Lung (tissue), 13 donors: ENCODE measurements around the gene DLL1. TPM values are rescaled to one million over a fixed set of nuclear protein-coding genes. Genes with fewer than 3 reads are reported as not detected.

Experiments used
- ATAC-seq: fragments of 200-7000 bp; cut with Tn5 transposase; one replicate; pipeline ENCODE4 v1.9.1; 2020; ENCODE audit warnings: moderate number of reproducible peaks; ENCODE audit not compliant: insufficient read depth, low FRiP score
- DNase-seq, 3 donors: peaks; one replicate each; pipeline ENCODE4 v3.0.0-alpha.2; 2013 to 2017
- H3K27ac ChIP-seq, 2 donors: one replicate each; pipeline ENCODE4 v1.5.1; 2013; ENCODE audit warnings: mild to moderate bottlenecking in 2 of 2, moderate library complexity in 2 of 2, control low read depth in 1 of 2, inconsistent platforms in 1 of 2, low read depth in 1 of 2, low read length in 1 of 2
- H3K27me3 ChIP-seq, 3 donors: one replicate each; pipeline ENCODE4 v1.5.1; 2013; ENCODE audit warnings: low read length in 2 of 3; ENCODE audit not compliant: control insufficient read depth in 3 of 3, insufficient read depth in 3 of 3
- H3K36me3 ChIP-seq, 4 donors: one replicate each; pipeline ENCODE4 v1.5.1; 2013; ENCODE audit warnings: low read length in 4 of 4, mild to moderate bottlenecking in 1 of 4, moderate library complexity in 1 of 4; ENCODE audit not compliant: control insufficient read depth in 4 of 4, insufficient read depth in 4 of 4
- H3K4me1 ChIP-seq, 5 donors: one replicate each; pipeline ENCODE4 v1.5.1; 2013; ENCODE audit warnings: low read length in 5 of 5, mild to moderate bottlenecking in 2 of 5, moderate library complexity in 1 of 5; ENCODE audit not compliant: control insufficient read depth in 5 of 5, insufficient read depth in 5 of 5
- H3K4me3 ChIP-seq: one replicate; pipeline ENCODE4 v1.5.1; 2013; ENCODE audit warnings: mild to moderate bottlenecking, control low read depth, moderate library complexity
- H3K9ac ChIP-seq, 2 donors: one replicate each; pipeline ENCODE4 v1.5.1; 2013; ENCODE audit warnings: low read length in 2 of 2, control low read depth in 1 of 2; ENCODE audit not compliant: insufficient read depth in 1 of 2
- H3K9me3 ChIP-seq, 4 donors: one replicate each; pipeline ENCODE4 v1.5.1; 2013; ENCODE audit warnings: low read length in 3 of 4, mild to moderate bottlenecking in 1 of 4, moderate library complexity in 1 of 4; ENCODE audit not compliant: control insufficient read depth in 4 of 4, insufficient read depth in 3 of 4
- WGBS, 2 donors: extraction: QIAGEN DNeasy Blood & Tissue Kit; methylation state at CpG; one replicate each; pipeline ENCODE4 v1.1.7; 2013; 5-methylcytosine and 5-hydroxymethylcytosine counted together
- polyA plus RNA-seq, 2 donors: library from polyadenylated mRNA; stranded (reverse); fragments of 200-250 nt; gene quantifications; one replicate each; pipeline ENCODE4 v1.2.1, GENCODE V29; 2013
- small RNA-seq: library from RNA; depleted of rRNA; stranded (forward); fragments of <200 nt; gene quantifications from one replicate; pipeline ENCODE3, GENCODE V24; 2014; ENCODE audit warnings: low replicate concordance
- total RNA-seq, 2 donors: library from RNA; depleted of rRNA in 1 of 2; stranded (reverse); fragments of >200 nt in 1 of 2; gene quantifications; one replicate each; pipeline ENCODE4 v1.2.1, GENCODE V29; 2014 to 2021
- TF ChIP-seq, protein P1 (sequence below): IDR thresholded peaks from 2 replicates; pipeline ENCODE4 v1.5.1; 2012; ENCODE audit warnings: mild to moderate bottlenecking; ENCODE audit errors: control extremely low read depth, extremely low read depth
- donor health status: control.
- donor health status: control.
- donor health status: Bipolar disorder and iron deficiency.
- donor health status: healthy.
- donor health status: DM: yes; HTN: yes; CAD: no.

Gene DLL1
- total and polyA plus RNA-seq, 4 donors = 6.2 to 16.9 (median 13.2) TPM

DNA sequence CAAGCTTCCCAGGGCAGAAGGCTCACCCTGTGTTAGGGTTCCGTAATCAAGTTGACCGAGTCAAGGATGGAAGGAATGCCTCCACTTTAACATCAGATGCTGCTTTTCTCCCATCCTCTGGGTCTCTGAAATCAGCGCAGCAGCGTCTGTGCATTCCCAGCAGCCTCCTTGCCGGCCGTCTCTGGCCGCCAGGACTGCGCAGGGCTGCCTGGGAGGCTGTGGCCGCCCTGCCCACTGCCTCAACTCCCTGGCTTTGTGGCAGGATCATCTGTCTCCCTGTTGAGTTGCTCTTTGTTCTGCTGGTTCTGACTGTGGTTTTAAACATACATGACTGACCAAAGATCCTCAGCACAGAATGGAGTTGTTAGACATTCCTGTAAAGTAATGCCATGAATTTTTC, 56.5 kb downstream of the DLL1 start:
- Histone ChIP-seq H3K9me3 (no peaks in the 10 kb centered on the region), H3K27me3 (peaks cover 0 to 14% (median 4%) of the 10 kb centered on the region in 3 donors), H3K27ac (no peak overlapping the region), H3K4me1 (peaks cover 0 to 34% (median 0%) of the 10 kb centered on the region in 5 donors), H3K36me3 (no peaks in the 10 kb centered on the region), H3K4me3 (no peak overlapping the region), H3K9ac (no peak overlapping the region)
- ATAC-seq = no peak
- DNase-seq = no peak
- TF ChIP-seq, protein P1, sequence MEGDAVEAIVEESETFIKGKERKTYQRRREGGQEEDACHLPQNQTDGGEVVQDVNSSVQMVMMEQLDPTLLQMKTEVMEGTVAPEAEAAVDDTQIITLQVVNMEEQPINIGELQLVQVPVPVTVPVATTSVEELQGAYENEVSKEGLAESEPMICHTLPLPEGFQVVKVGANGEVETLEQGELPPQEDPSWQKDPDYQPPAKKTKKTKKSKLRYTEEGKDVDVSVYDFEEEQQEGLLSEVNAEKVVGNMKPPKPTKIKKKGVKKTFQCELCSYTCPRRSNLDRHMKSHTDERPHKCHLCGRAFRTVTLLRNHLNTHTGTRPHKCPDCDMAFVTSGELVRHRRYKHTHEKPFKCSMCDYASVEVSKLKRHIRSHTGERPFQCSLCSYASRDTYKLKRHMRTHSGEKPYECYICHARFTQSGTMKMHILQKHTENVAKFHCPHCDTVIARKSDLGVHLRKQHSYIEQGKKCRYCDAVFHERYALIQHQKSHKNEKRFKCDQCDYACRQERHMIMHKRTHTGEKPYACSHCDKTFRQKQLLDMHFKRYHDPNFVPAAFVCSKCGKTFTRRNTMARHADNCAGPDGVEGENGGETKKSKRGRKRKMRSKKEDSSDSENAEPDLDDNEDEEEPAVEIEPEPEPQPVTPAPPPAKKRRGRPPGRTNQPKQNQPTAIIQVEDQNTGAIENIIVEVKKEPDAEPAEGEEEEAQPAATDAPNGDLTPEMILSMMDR = no peak
- 86 to 89% methylated on average over 9 of the region's 9 CpGs for WGBS, 2 donors

DNA sequence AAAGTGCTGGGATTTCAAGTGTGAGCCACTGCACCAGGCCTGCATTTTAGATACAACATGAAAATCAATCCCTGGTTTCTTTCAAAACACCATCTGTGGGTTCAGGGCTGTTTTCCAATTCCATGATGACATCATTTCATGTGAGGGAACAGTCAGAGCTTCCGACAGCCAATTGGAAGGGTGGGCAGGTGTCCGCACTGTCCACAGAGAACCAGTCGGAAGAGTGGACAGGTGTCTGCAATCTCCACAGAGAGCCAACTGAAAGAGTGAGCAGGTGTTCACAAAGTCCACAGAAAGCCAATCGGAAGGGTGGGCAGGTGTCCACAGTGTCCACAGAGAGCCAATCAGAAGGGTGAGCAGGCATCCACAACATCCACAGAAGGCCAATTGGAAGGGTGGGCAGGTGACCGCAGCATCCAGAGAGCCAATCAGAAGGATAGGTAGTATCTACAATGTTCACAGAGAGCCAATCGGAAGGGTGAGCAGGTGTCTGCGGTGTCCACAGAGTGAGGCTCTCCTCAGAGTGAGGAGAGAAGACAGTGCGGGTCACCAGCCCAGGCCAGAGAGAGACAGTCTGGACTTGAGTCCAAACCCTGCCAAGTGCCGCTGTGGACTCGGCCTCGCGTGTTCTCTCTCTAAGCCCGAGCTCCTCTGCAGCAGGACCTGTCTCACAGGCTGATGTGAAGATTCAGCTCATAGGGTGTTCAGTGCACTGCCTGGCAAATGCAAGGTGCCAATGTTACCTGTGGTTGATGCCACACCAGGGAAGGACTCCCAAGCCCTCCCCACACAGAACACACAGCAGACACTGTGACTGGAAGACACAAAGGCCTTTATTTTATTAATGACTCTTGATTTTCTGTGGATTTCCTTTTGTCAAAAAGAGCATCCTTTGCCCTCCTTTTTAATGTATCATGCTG, 57.3 kb downstream of the DLL1 start:
- Histone ChIP-seq H3K27ac (no peak overlapping the region), H3K27me3 (peaks cover 0 to 14% (median under 1%) of the 10 kb centered on the region in 3 donors), H3K9me3 (no peaks in the 10 kb centered on the region), H3K36me3 (no peaks in the 10 kb centered on the region), H3K4me1 (peaks cover 0 to 40% (median 0%) of the 10 kb centered on the region in 5 donors), H3K4me3 (no peak overlapping the region), H3K9ac (no peak overlapping the region)
- ATAC-seq (no peak), DNase-seq (no peak)
- WGBS, 2 donors = 96% methylated on average over 13 of the region's 13 CpGs
- TF ChIP-seq, protein P1 = no peak

Small RNA genes within 50 kb of the gene (small RNA-seq; reads per million reads assigned to genes)
- gene MIR4644 = not detected

Other genes starting within 250 kb of the DLL1 start
- 10 to 100 TPM; 29.5 to 35.6 TPM for gene FAM120B, start 15.7 kb upstream of the DLL1 start, total RNA-seq
- gene FAM120B, start 15.7 kb upstream of the DLL1 start, polyA plus RNA-seq = 10 to 100 TPM in 1 of 2 donors, 1 to 10 TPM in 1; 8.5 to 11.8 TPM